Loucy (cell line): ENCODE measurements around the gene CAMTA1.

ENCODE experiments used
- H2AFZ ChIP-seq: fragments of 200-600 bp; sonication (generic); 2 replicates; pipeline ENCODE4 v1.6.0; 2016; ENCODE audit warnings: antibody characterized with exemption, mild to moderate bottlenecking, low read length, moderate library complexity
- H3F3A ChIP-seq: fragments of 200-600 bp; 2 replicates; pipeline ENCODE4 v1.6.0; 2016; ENCODE audit warnings: antibody characterized with exemption, low read depth, mild to moderate bottlenecking
- H3K27me3 ChIP-seq: fragments of 200-600 bp; sonication (generic); 2 replicates; pipeline ENCODE4 v1.6.1; 2014; ENCODE audit warnings: low read length, mild to moderate bottlenecking; ENCODE audit not compliant: insufficient read depth, poor library complexity, severe bottlenecking
- H3K36me3 ChIP-seq: fragments of 200-600 bp; sonication (generic); 2 replicates; pipeline ENCODE4 v1.6.1; 2016; ENCODE audit warnings: low read length; ENCODE audit not compliant: insufficient read depth
- H3K4me1 ChIP-seq: fragments of 200-600 bp; sonication (generic); 2 replicates; pipeline ENCODE4 v1.5.1; 2014; ENCODE audit warnings: low read length, mild to moderate bottlenecking; ENCODE audit not compliant: insufficient read depth, poor library complexity, severe bottlenecking
- H3K4me2 ChIP-seq: fragments of 200-600 bp; sonication (generic); 2 replicates; pipeline ENCODE4 v1.6.0; 2014; ENCODE audit warnings: antibody characterized with exemption, low read length, low read depth, mild to moderate bottlenecking; ENCODE audit not compliant: poor library complexity, severe bottlenecking
- H3K4me3 ChIP-seq: fragments of 200-600 bp; sonication (generic); 2 replicates; pipeline ENCODE4 v1.5.1; 2014; ENCODE audit warnings: low read length, mild to moderate bottlenecking, mixed read lengths; ENCODE audit not compliant: poor library complexity, severe bottlenecking
- H3K79me2 ChIP-seq: fragments of 200-600 bp; sonication (generic); 2 replicates; pipeline ENCODE4 v1.6.1; 2014; ENCODE audit warnings: low read length; ENCODE audit not compliant: insufficient read depth
- H3K9ac ChIP-seq: fragments of 200-600 bp; sonication (generic); 2 replicates; pipeline ENCODE4 v1.6.0; 2014; ENCODE audit warnings: mild to moderate bottlenecking, low read depth, low read length, moderate library complexity; ENCODE audit not compliant: poor library complexity, severe bottlenecking
- H3K9me2 ChIP-seq: fragments of 200-600 bp; sonication (generic); replicated peaks from 2 replicates; pipeline ENCODE4 v1.6.1; 2016; ENCODE audit warnings: low read depth, low read length, mixed read lengths
- H3K9me3 ChIP-seq: fragments of 200-600 bp; sonication (generic); 2 replicates; pipeline ENCODE4 v1.6.1; 2014; ENCODE audit warnings: mild to moderate bottlenecking, antibody characterized with exemption, low read length, low read depth; ENCODE audit not compliant: insufficient read depth
- H4K20me1 ChIP-seq: fragments of 200-600 bp; sonication (generic); 2 replicates; pipeline ENCODE4 v1.6.0; 2014; ENCODE audit warnings: antibody characterized with exemption, low read length, mild to moderate bottlenecking; ENCODE audit not compliant: insufficient read depth, poor library complexity, severe bottlenecking
- CTCF ChIP-seq: fragments of 200-600 bp; sonication (generic); conservative IDR thresholded peaks from 2 replicates; pipeline ENCODE4 v1.5.1; 2014; ENCODE audit warnings: mild to moderate bottlenecking, antibody characterized with exemption, low read length
- EZH2phosphoT487 ChIP-seq: fragments of 200-600 bp; IDR thresholded peaks from 2 replicates; pipeline ENCODE4 v1.6.1; 2018; ENCODE audit warnings: antibody characterized with exemption, mild to moderate bottlenecking, moderate library complexity, borderline replicate concordance

CAMTA1 gene

DNA sequence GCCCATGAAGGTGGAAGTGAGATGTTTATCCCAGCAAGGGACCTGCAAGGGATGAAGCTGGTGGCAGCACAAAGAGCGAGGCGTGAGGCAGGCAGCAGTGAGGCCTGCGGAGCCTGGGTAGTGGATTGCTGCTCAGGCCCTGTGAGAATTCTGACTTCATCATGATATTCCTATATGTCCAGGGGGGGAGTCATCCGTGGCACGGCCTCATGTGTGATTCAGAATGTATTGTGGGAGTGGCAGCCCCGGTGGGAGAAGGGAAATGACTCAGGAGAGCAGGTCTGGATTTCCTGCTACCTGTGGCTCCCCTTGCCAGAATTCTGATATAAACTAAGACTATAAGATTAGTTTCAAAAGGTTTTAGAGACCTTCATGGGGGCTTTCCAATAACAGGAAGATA is 240.9 kb downstream of the CAMTA1 start:
- Histone ChIP-seq H3K27me3 (no peaks in the 10 kb centered on the region), H3K4me3 (no peak overlapping the region)
- TF ChIP-seq EZH2phosphoT487 (no peak), CTCF (no peak)

DNA sequence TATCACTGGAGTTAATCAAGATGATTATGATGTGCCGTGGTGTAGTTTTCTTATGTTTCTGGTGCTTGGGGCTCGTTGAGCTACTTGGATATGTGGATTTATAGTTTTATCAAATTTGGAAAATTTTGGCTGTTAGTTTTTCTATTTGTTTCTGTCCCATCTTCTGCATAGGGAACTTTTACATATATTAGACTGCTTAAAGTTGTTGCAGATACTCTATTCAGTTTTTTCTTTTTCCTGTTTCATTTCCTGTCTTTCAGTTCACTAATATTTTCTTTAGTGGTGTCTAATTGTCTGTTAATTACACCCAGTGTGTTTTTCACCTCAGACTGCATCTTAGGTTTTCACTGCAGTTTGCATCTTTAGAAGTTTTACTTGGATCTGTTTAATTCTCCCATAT is 247.7 kb downstream of the CAMTA1 start:
- Histone ChIP-seq H4K20me1 (no peaks in the 10 kb centered on the region), H3K9me2 (no peaks in the 10 kb centered on the region), H3K9me3 (peaks cover 9% of the 10 kb centered on the region), H3F3A (no peaks in the 10 kb centered on the region), H3K4me1 (no peaks in the 10 kb centered on the region), H3K36me3 (no peaks in the 10 kb centered on the region), H3K9ac (no peak overlapping the region), H2AFZ (no peak overlapping the region), H3K4me3 (no peak overlapping the region), H3K27me3 (no peaks in the 10 kb centered on the region), H3K79me2 (no peaks in the 10 kb centered on the region), H3K4me2 (no peak overlapping the region)
- no peak for TF ChIP-seq CTCF

More for the DNA sequence above, 240.9 kb downstream of the CAMTA1 start:
- H3K9ac ChIP-seq, result no peak overlapping the region
- no peak overlapping the region for H2AFZ ChIP-seq
- no peaks in the 10 kb centered on the region for H3K4me1 ChIP-seq
- H3K9me3 ChIP-seq, result no peaks in the 10 kb centered on the region
- no peaks in the 10 kb centered on the region for H3K36me3 ChIP-seq
- no peaks in the 10 kb centered on the region for H3F3A ChIP-seq
- no peaks in the 10 kb centered on the region for H4K20me1 ChIP-seq
- no peaks in the 10 kb centered on the region for H3K79me2 ChIP-seq
- H3K4me2 ChIP-seq, result no peak overlapping the region
- H3K9me2 ChIP-seq, result no peaks in the 10 kb centered on the region

GRCh38 chr1:7036386-7036785 is 251.1 kb downstream of the CAMTA1 start:
- no peaks in the 10 kb centered on the region for H3K36me3 ChIP-seq
- no peaks in the 10 kb centered on the region for H3K79me2 ChIP-seq
- H3K4me3 ChIP-seq, result no peak overlapping the region
- H3K9me2 ChIP-seq, result no peaks in the 10 kb centered on the region
- no peak overlapping the region for H3K4me2 ChIP-seq
- no peaks in the 10 kb centered on the region for H4K20me1 ChIP-seq
- H3K9ac ChIP-seq, result no peak overlapping the region
- no peak overlapping the region for H2AFZ ChIP-seq
- no peaks in the 10 kb centered on the region for H3F3A ChIP-seq
- no peaks in the 10 kb centered on the region for H3K27me3 ChIP-seq
- H3K4me1 ChIP-seq, result no peaks in the 10 kb centered on the region
- no peak for TF ChIP-seq CTCF
- no peak for TF ChIP-seq EZH2phosphoT487
- H3K9me3 ChIP-seq, result peaks cover 9% of the 10 kb centered on the region
